ENCODE results near the gene USP13. TPM values are rescaled to one million over a fixed set of nuclear protein-coding genes. Genes with fewer than 3 reads are reported as not detected.

The USP13 gene
- total and polyA plus RNA-seq, 2 experiments from 2014 or later: 9.6 to 22.7 TPM

DNA sequence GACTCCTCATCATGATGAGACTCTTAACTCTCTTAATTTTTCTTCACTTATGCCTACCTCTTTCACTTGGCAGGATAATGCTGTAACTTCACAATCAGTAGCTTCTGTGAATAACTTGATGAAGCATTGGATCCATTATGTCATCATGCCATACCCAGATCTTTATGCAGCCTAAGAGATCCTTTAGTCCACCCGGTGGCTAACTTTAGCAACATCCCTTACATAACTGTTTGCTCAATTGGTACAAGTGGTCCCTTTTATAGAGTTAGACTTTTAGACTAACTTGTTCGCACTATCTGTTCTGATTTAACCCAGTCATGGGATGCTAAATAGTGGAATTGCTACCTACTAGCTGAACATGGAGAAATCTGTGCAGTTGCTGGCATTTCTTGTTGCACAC is 184.5 kb downstream of the USP13 start (continued):
- TF ChIP-seq, protein P1, sequence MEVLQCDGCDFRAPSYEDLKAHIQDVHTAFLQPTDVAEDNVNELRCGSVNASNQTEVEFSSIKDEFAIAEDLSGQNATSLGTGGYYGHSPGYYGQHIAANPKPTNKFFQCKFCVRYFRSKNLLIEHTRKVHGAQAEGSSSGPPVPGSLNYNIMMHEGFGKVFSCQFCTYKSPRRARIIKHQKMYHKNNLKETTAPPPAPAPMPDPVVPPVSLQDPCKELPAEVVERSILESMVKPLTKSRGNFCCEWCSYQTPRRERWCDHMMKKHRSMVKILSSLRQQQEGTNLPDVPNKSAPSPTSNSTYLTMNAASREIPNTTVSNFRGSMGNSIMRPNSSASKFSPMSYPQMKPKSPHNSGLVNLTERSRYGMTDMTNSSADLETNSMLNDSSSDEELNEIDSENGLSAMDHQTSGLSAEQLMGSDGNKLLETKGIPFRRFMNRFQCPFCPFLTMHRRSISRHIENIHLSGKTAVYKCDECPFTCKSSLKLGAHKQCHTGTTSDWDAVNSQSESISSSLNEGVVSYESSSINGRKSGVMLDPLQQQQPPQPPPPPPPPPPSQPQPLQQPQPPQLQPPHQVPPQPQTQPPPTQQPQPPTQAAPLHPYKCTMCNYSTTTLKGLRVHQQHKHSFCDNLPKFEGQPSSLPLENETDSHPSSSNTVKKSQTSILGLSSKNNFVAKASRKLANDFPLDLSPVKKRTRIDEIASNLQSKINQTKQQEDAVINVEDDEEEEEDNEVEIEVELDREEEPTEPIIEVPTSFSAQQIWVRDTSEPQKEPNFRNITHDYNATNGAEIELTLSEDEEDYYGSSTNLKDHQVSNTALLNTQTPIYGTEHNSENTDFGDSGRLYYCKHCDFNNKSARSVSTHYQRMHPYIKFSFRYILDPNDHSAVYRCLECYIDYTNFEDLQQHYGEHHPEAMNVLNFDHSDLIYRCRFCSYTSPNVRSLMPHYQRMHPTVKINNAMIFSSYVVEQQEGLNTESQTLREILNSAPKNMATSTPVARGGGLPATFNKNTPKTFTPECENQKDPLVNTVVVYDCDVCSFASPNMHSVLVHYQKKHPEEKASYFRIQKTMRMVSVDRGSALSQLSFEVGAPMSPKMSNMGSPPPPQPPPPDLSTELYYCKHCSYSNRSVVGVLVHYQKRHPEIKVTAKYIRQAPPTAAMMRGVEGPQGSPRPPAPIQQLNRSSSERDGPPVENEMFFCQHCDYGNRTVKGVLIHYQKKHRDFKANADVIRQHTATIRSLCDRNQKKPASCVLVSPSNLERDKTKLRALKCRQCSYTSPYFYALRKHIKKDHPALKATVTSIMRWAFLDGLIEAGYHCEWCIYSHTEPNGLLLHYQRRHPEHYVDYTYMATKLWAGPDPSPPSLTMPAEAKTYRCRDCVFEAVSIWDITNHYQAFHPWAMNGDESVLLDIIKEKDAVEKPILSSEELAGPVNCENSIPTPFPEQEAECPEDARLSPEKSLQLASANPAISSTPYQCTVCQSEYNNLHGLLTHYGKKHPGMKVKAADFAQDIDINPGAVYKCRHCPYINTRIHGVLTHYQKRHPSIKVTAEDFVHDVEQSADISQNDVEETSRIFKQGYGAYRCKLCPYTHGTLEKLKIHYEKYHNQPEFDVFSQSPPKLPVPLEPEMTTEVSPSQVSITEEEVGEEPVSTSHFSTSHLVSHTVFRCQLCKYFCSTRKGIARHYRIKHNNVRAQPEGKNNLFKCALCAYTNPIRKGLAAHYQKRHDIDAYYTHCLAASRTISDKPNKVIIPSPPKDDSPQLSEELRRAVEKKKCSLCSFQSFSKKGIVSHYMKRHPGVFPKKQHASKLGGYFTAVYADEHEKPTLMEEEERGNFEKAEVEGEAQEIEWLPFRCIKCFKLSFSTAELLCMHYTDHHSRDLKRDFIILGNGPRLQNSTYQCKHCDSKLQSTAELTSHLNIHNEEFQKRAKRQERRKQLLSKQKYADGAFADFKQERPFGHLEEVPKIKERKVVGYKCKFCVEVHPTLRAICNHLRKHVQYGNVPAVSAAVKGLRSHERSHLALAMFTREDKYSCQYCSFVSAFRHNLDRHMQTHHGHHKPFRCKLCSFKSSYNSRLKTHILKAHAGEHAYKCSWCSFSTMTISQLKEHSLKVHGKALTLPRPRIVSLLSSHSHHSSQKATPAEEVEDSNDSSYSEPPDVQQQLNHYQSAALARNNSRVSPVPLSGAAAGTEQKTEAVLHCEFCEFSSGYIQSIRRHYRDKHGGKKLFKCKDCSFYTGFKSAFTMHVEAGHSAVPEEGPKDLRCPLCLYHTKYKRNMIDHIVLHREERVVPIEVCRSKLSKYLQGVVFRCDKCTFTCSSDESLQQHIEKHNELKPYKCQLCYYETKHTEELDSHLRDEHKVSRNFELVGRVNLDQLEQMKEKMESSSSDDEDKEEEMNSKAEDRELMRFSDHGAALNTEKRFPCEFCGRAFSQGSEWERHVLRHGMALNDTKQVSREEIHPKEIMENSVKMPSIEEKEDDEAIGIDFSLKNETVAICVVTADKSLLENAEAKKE (CRISPR knock-in tag; IDR thresholded peaks at IDR 0.05): no peak
- TF ChIP-seq ZNF114 (CRISPR knock-in tag; IDR thresholded peaks at IDR 0.05) (no peak), CREB1 (CRISPR knock-in tag; IDR thresholded peaks at IDR 0.05; ENCODE audit: low read depth) (no peak)

Small RNA genes within 50 kb of the gene (small RNA-seq; reads per million reads assigned to genes)
- not detected for gene RF01210 (ENCODE audit: low replicate concordance)

Other genes with a start within 250 kb of the USP13 start
- gene GNB4, start 201.6 kb upstream of the USP13 start, total RNA-seq (2014; rRNA removed; shearing (Covaris generic)): 28.4 and 29.6 TPM in 2 replicates
- 8.5 and 11.3 TPM in 2 replicates for gene GNB4, start 201.6 kb upstream of the USP13 start, polyA plus RNA-seq (2016; fragmentation: Nextera tagmentation; extraction: Ambion mirVana)
- 117 and 205 TPM in 2 replicates for gene ACTL6A, start 90.1 kb upstream of the USP13 start, total RNA-seq (2014; rRNA removed; shearing (Covaris generic))
- gene ACTL6A, start 90.1 kb upstream of the USP13 start, polyA plus RNA-seq (2016; fragmentation: Nextera tagmentation; extraction: Ambion mirVana): 125 and 152 TPM in 2 replicates
- 45.5 and 46.7 TPM in 2 replicates for gene MRPL47, start 48.4 kb upstream of the USP13 start, total RNA-seq (2014; rRNA removed; shearing (Covaris generic))
- 212 and 229 TPM in 2 replicates for gene MRPL47, start 48.4 kb upstream of the USP13 start, polyA plus RNA-seq (2016; fragmentation: Nextera tagmentation; extraction: Ambion mirVana)
- gene NDUFB5, start 48.2 kb upstream of the USP13 start, total RNA-seq (2014; rRNA removed; shearing (Covaris generic)): 65.4 and 74.9 TPM in 2 replicates
- 101 and 113 TPM in 2 replicates for gene NDUFB5, start 48.2 kb upstream of the USP13 start, polyA plus RNA-seq (2016; fragmentation: Nextera tagmentation; extraction: Ambion mirVana)